ENCODE results near the gene THYN1.
"Not testable (repeated sequence)": the region's sequence is repeated elsewhere in the genome, so short reads cannot be mapped to it uniquely, and the experiment has no call there.

Gene THYN1

GRCh38 chr11:134275188-134275533 is 22.0 kb upstream of the THYN1 start:
- no peak for DNase-seq (ENCODE audit: low spot score)

GRCh38 chr11:134273317-134273712 is 20.2 kb upstream of the THYN1 start:
- DNase-seq (ENCODE audit: low spot score) = no peak

- DNase-seq (ENCODE audit: low spot score) = no peak
Measured at GRCh38 chr11:134272381-134273316, 19.5 kb upstream of the THYN1 start.

GRCh38 chr11:134271978-134272377 is 18.8 kb upstream of the THYN1 start:
- DNase-seq (ENCODE audit: low spot score) = no peak

DNA sequence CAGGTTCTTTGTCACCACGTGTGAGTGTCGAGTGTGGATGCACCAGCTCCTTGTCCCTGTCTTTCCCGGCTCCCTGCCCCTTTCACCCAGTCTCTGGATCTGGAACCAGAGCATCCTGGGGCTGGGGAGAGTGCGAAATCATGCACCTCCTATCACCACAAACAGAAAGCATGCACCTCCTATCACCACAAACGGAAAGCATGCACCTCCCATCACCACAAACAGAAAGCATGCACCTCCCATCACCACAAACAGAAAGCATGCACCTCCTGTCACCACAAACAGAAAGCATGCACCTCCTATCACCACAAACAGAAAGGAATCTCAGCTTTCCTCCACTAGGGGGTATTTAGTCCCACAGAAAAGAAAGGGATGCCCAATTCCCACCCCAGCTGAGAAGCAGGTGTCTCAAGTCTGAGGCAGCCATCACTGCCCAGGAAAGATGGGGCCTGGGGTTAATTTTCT is 17.1 kb upstream of the THYN1 start:
- DNase-seq (ENCODE audit: low spot score) = no peak

DNA sequence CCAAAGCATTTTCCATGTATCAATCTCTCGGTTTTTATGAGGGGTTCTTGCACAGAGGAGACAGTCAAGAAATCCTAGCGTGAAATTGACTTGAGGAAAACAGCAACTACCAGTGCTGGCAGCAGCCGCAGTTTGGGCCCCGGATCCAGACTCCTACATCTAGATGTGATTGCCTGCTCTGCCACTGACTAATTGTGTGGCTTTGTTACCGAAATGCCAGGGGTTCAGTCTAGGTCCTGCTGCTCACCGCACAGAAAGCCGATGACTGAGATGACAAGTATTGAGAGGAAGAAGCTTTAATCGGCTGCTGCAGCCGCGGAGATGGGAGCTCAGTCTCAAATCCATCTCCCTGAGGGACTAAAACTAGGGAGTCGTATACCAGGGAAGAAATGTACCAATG is 14.8 kb upstream of the THYN1 start:
- DNase-seq (ENCODE audit: low spot score) = no peak

DNA sequence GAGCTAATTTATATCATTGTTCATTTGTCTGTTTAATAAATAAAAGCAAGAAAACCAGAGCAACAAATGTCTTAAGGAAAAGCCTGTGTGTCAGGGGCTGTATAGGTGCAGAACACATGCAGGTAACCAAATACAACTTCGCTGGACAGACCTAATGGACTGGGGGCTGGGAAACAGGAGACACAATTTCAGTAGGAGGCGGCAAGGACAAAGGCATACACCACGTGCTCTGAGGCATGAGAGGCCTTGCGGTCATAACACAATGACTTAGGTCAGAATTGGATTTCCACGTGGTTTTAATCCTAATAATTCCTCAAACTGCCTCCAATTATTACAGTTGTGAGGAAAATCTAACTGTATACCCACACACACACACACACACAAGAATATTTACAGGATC is 14.3 kb upstream of the THYN1 start:
- no peak for DNase-seq (ENCODE audit: low spot score)

DNA sequence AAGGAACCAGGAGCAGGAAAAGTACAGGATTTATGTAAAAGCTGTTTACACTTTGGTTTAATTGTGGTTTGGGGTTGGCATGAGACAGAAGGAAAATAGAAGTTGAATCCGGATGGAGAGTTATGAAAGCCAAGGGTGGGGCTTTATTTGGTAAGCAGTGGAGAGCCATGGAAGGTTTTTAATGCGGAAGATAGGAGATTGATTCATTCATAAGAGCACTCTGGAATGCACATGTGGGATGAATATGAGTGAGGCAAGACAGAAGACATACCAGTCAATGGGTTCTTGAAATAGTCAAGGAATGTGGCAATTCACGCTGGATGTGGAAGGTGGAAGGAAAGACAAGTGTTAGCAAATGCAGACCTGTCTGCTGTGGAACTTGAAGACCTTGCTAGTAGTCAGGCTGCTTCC is 13.7 kb upstream of the THYN1 start:
- DNase-seq (ENCODE audit: low spot score) = no peak

- DNase-seq (ENCODE audit: low spot score) = no peak
Measured at GRCh38 chr11:134266440-134266839, 13.3 kb upstream of the THYN1 start.

GRCh38 chr11:134264966-134265764 is 12.0 kb upstream of the THYN1 start:
- DNase-seq (ENCODE audit: low spot score) = no peak

DNA sequence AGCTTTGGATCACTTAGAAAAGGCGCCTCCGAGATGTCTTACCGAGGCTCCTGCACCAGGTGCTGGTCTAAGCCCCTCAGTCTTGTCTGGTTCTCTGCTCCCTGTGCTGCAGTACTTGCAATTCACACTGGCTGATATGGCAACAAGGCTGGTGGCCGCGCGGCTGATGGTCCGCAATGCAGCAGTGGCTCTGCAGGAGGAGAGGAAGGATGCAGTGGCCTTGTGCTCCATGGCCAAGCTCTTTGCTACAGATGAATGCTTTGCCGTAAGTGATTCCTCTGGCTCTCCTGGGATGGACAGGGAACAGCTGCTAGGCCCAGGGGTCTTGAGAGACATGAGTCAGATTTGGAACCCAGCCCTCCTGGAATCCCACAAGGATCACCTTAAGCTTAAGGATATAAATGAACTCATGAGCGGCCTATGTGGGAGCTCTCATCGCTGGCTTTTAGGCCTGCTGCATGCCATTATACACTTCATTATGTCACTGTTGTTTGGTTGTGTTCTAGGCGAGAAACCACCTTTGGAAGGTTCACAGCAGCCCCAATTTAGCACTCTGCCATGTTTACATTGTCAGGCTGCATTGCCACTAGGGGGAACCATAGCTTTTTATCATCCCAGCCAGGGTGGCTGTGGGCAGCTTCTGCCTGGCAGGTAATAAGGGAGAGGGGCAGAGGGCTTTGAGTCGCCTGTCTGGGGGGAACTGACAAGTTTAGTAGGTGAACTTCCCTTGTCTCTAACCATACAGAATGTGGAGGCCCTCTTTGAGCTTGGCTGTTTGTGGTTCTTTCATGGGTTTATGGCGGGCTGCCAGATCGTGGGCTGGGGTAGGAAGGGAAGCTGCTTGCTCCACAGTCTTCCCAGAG is 8.7 kb upstream of the THYN1 start:
- no peak for DNase-seq (ENCODE audit: low spot score)

- no peak for DNase-seq (ENCODE audit: low spot score)
Measured at GRCh38 chr11:134260983-134261382, 7.8 kb upstream of the THYN1 start.

DNA sequence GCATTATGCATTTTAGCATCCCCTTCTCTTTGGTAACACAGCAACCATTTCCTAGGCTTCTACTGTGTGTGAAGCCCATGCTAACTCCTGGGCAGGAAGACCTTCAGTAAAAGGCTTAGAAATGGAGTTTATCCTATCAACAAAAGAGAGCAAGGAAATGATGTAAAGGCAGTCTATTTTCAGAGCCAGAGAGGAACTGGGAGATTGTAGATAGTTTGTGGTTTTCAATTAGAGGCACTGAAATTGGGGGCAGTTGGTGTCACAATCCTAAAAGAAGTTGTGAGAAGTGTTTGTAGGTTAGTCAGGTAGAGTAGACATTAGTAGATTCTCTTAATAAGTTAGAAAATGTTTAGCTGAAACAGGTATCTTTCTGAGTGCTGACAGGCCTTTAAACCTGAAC is 7.4 kb upstream of the THYN1 start:
- DNase-seq (ENCODE audit: low spot score) = no peak

- DNase-seq (ENCODE audit: low spot score) = no peak
Measured at GRCh38 chr11:134258577-134258976, 5.4 kb upstream of the THYN1 start.

GRCh38 chr11:134257101-134257500 is 3.9 kb upstream of the THYN1 start:
- DNase-seq (ENCODE audit: low spot score) = no peak

DNA sequence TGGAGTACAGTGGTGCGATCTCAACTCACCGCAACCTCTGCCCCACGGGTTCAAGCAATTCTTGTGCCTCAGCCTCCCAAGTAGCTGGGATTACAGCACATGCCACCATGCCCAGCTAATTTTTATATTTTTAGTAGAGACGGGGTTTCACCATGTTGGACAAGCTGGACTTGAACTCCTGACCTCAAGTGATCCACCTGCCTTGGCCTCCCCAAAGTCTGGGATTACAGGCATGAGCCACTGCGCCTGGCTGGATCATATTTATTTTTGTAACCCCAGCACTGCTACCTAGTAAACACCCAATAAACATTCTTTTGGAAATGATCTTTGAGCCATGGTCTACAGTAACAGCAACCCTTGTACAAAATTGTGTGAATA is 2.0 kb upstream of the THYN1 start:
- not testable (repeated sequence) for DNase-seq (ENCODE audit: low spot score)

DNA sequence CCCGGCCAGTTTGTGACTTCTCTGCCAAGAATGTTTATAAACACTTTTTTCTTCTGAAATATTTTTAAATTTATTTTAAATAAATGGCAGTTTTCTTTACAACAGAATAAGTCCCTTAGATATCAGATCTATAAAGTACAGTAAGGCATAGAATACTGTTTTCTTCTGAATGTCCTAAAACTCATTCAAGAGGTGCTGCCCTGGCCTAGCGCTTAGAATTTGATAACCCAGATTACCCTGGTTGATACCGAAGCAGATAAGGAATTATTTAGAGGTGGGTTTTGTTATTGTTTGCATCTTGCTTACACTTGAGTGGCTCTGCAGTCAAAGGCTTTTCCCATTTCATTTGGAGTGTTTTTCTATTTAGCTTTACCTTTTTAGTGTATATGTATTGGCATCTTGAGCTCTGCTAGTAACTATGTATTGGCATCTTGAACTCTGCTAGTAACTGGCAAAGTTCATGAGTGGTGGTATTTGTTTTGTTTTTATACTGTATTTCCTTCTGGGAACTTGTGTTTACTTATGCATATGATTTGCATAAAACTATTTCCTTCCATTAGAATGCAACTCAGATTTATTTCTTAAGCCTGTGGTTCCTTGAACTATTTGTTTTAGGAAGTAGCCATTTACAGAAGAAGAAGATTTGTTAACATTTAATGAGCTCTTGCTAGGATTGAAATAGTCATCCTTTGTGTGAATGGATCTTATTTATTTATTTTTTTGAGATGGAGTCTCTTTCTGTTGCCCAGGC is 1.5 kb upstream of the THYN1 start:
- no peak for DNase-seq (ENCODE audit: low spot score)

- DNase-seq (ENCODE audit: low spot score) = no peak
Measured at GRCh38 chr11:134252346-134253187, 585 bp downstream of the THYN1 start.

DNA sequence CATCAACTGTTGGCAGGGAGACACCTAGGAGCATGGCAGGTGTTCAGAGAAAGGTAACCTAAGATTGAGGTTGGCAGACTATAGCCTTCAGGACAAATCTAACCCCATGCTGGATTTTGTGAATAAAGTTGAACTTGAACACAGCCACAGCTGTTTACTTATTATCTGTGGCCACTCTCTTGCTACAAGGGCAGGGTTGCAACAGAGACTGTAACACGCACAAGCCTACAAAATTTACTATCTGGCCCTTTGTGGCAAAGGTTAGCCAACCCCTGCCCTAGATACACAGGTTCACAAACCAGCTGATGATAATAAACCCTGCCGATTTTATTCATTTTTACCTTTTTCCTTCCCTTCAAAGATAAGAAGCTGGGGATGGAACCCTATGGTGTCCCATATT is 2.5 kb downstream of the THYN1 start:
- no peak for DNase-seq (ENCODE audit: low spot score)

DNA sequence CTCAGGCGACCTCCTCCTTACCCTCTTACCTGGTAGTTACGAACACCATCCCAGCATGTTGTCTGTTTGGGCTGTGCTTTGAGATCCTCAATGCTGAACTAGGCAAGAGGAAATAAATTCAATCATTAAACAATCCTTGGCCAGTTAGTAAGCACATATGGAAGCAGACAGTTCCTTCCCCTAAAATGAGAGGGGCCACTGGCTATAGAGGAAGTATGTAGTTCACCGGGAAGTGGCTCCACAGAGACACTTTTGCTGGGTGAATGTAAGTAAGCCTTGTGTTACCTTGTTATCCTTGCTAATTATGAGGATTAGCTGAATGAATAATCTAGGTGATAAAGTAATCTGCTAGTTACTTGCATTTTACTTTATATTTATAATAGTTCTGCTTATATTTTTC is 2.9 kb downstream of the THYN1 start:
- no peak for DNase-seq (ENCODE audit: low spot score)
